H1 (cell line): ENCODE measurements around the gene KCTD20. TPM values are rescaled to one million over a fixed set of nuclear protein-coding genes. Genes with fewer than 3 reads are reported as not detected.

Experiments
- CTBP2 ChIP-seq: IDR thresholded peaks from 2 replicates; pipeline ENCODE4 v1.7.0; 2011; ENCODE audit warnings: borderline replicate concordance, mild to moderate bottlenecking, moderate library complexity, mixed read lengths, low read length; ENCODE audit not compliant: insufficient read depth, insufficient read length
- POLR2AphosphoS5 ChIP-seq: IDR thresholded peaks from 2 replicates; pipeline ENCODE4 v1.6.1; 2011; ENCODE audit warnings: low read depth, low read length
- RAD21 ChIP-seq, 2 experiments: IDR thresholded peaks in 1 of 2; conservative IDR thresholded peaks in 1 of 2; 2 replicates each; pipeline ENCODE4 v1.6.1; 2011; ENCODE audit warnings: low read depth in 2 of 2, low read length in 2 of 2, improper control_type of control experiment in 1 of 2, inconsistent platforms in 1 of 2, mild to moderate bottlenecking in 1 of 2, moderate library complexity in 1 of 2
- SIN3A ChIP-seq, 2 experiments: IDR thresholded peaks in 1 of 2; conservative IDR thresholded peaks in 1 of 2; 2 replicates each; pipeline ENCODE4 v1.6.1; 2011 to 2012; ENCODE audit warnings: low read length in 2 of 2, improper control_type of control experiment in 1 of 2, low read depth in 1 of 2, mild to moderate bottlenecking in 1 of 2
- TEAD4 ChIP-seq: IDR thresholded peaks from 2 replicates; pipeline ENCODE4 v1.6.1; 2012; ENCODE audit warnings: low read depth, low read length, inconsistent platforms, mixed read lengths
- polyA plus RNA-seq, 7 experiments: library from polyadenylated mRNA; depleted of rRNA in 3 of 7; stranded (reverse) in 5 of 7; unstranded in 2 of 7; fragments of >200 nt in 5 of 7; fragments of 200-250 nt in 2 of 7; gene quantifications; 1 replicate in 5 of 7; 2 replicates in 1 of 7; 4 replicates in 1 of 7; pipeline versions ENCODE4 v1.2.1 to v1.2.3, GENCODE V29; 2011 to 2013; ENCODE audit warnings: missing spikeins in 2 of 7, mixed read lengths in 2 of 7
- total RNA-seq: library from RNA; stranded (reverse); fragmentation: NEBNext Ultra II Directional; extraction: Animal tissue kit (Norgen Biotek cat#: 25700); gene quantifications from 2 replicates; pipeline ENCODE4 v1.2.1, GENCODE V29; 2021

Gene KCTD20
- total and polyA plus RNA-seq, 2 of the 8 experiments (the other 6 are each of a cell fraction or from before 2014, with no cell fraction given): 10.1 to 26.2 TPM

- TF ChIP-seq CTBP2 (no peak), RAD21 (IDR thresholded peaks at IDR 0.05 in 1 of 2, conservative IDR thresholded peaks at IDR 0.05 in 1 of 2; ENCODE audit: low read depth in 2 of 2, low read length in 2 of 2) (no peak), POLR2AphosphoS5 (no peak), SIN3A (conservative IDR thresholded peaks at IDR 0.05 in 1 of 2, IDR thresholded peaks at IDR 0.05 in 1 of 2; ENCODE audit: low read depth in 1 of 2, low read length in 2 of 2) (no peak), TEAD4 (no peak)
These were observed 72.0 kb downstream of the KCTD20 start (continued) for GRCh38 chr6:36514554-36515456.
